Vagina (tissue), 2 donors: Measurements from ENCODE around the gene CD320. TPM values are rescaled to one million over a fixed set of nuclear protein-coding genes. Genes with fewer than 3 reads are reported as not detected.
"Not testable (repeated sequence)": the region's sequence is repeated elsewhere in the genome, so short reads cannot be mapped to it uniquely, and the experiment has no call there.

Experiments used
- DNase-seq, 2 donors: peaks; one replicate each; pipeline ENCODE4 v3.0.0-alpha.2; 2017; ENCODE audit errors: extremely low spot score in 2 of 2
- H3K27ac ChIP-seq: fragments of 200-600 bp; sonication (generic); one replicate; pipeline ENCODE4 v1.5.1; 2019
- H3K27me3 ChIP-seq: fragments of 200-600 bp; sonication (generic); one replicate; pipeline ENCODE4 v1.5.1; 2019
- H3K36me3 ChIP-seq, 2 donors: fragments of 200-600 bp; sonication (generic); one replicate each; pipeline ENCODE4 v1.5.1; 2017 to 2019
- H3K4me1 ChIP-seq: fragments of 200-600 bp; sonication (generic); one replicate; pipeline ENCODE4 v1.5.1; 2019
- H3K4me3 ChIP-seq, 2 donors: fragments of 200-600 bp; sonication (generic); 1 replicate in 1 of 2; 2 replicates in 1 of 2; pipeline ENCODE4 v1.5.1; 2016 to 2019
- H3K9me3 ChIP-seq: fragments of 200-600 bp; sonication (generic); one replicate; pipeline ENCODE4 v1.5.1; 2019
- CTCF ChIP-seq, 3 experiments: fragments of 450-650 bp in 2 of 3; fragments of 200-600 bp in 1 of 3; sonication (generic) in 1 of 3; IDR thresholded peaks; one replicate each; pipeline ENCODE4 v1.5.1; 2017 to 2019; ENCODE audit warnings: antibody characterized with exemption in 3 of 3, mild to moderate bottlenecking in 2 of 3, moderate library complexity in 2 of 3
- POLR2A ChIP-seq, 2 donors: fragments of 450-650 bp; IDR thresholded peaks; one replicate each; pipeline ENCODE4 v1.6.1; 2017; ENCODE audit warnings: antibody characterized with exemption in 2 of 2, mild to moderate bottlenecking in 2 of 2, moderate library complexity in 2 of 2
- POLR2AphosphoS5 ChIP-seq, 2 donors: sonication (generic); formaldehyde crosslinking; IDR thresholded peaks; one replicate each; pipeline ENCODE4 v1.9.0; 2017; ENCODE audit warnings: antibody characterized with exemption in 2 of 2, mild to moderate bottlenecking in 2 of 2, low read depth in 1 of 2; ENCODE audit not compliant: insufficient read depth in 1 of 2
- intact Hi-C: fragments of 100-400 bp; cut with DNase I; formaldehyde crosslinking; loops from one replicate; pipeline ENCODE4 v1.15.1; 2023
- total RNA-seq: library from RNA; depleted of rRNA; stranded (reverse); fragments of >200 nt; gene quantifications from one replicate; pipeline ENCODE4 v1.2.3, GENCODE V29; 2016

Gene CD320
- total RNA-seq, 1 donor from 2014 or later, result 27.3 TPM

- TF ChIP-seq POLR2A (IDR thresholded peaks at IDR 0.05), result no peak
- no peak for TF ChIP-seq POLR2AphosphoS5 (IDR thresholded peaks at IDR 0.05; ENCODE audit: insufficient read depth in 1 of 2, low read depth in 1 of 2)
- TF ChIP-seq CTCF (IDR thresholded peaks at IDR 0.05), result no peak
- no peak for DNase-seq
- intact Hi-C loops, result no loop called here
- Histone ChIP-seq H3K9me3 (no peaks in the 10 kb centered on the region), H3K36me3 (peaks cover 0 to 15% of the 10 kb centered on the region in 2 donors), H3K4me1 (peaks cover 37% of the 10 kb centered on the region), H3K27me3 (no peaks in the 10 kb centered on the region), H3K4me3 (peak overlapping the region; percentile 83 to 98), H3K27ac (peak overlapping the region; percentile 95)
Measured at GRCh38 chr19:8321986-8322637, 14.0 kb upstream of the CD320 start.

- H3K27ac ChIP-seq, result peak within 1 kb of the TSS; percentile 95
- H3K4me1 ChIP-seq, result peaks cover 37% of the 10 kb centered on the region
- H3K36me3 ChIP-seq, result peaks cover 0 to 15% of the 10 kb centered on the region in 2 donors
- H3K9me3 ChIP-seq, result no peaks in the 10 kb centered on the region
- intact Hi-C loops, result no loop called here
- H3K27me3 ChIP-seq, result no peaks in the 10 kb centered on the region
- DNase-seq, result peak in 1 of 2 donors; percentile 97
- TF ChIP-seq CTCF (IDR thresholded peaks at IDR 0.05), result peak; percentile 30 to 36 (median 35)
- peak in 1 of 2 donors; percentile 88 for TF ChIP-seq POLR2A (IDR thresholded peaks at IDR 0.05)
- peak; percentile 94 to 98 for TF ChIP-seq POLR2AphosphoS5 (IDR thresholded peaks at IDR 0.05; ENCODE audit: insufficient read depth in 1 of 2, low read depth in 1 of 2)
- H3K4me3 ChIP-seq, result peak within 1 kb of the TSS; percentile 83 to 98
Measured at GRCh38 chr19:8321067-8321985, 13.2 kb upstream of the CD320 start, which contains the start of the genes NDUFA7 and RPS28. Gene NDUFA7 (minus strand): TSS chr19:8321375. CDS start chr19:8321358, 17 bp downstream. Gene RPS28 (plus strand): TSS chr19:8321496. CDS start chr19:8321531, 35 bp downstream.

GRCh38 chr19:8320564-8321066, 12.5 kb upstream of the CD320 start:
- H3K4me1 ChIP-seq, result peaks cover 37% of the 10 kb centered on the region
- peak overlapping the region; percentile 83 to 98 for H3K4me3 ChIP-seq
- peak overlapping the region; percentile 95 for H3K27ac ChIP-seq
- H3K36me3 ChIP-seq, result peaks cover 0 to 17% of the 10 kb centered on the region in 2 donors
- intact Hi-C loops, result no loop called here
- no peak for DNase-seq
- no peak for TF ChIP-seq CTCF (IDR thresholded peaks at IDR 0.05)
- no peak for TF ChIP-seq POLR2A (IDR thresholded peaks at IDR 0.05)
- TF ChIP-seq POLR2AphosphoS5 (IDR thresholded peaks at IDR 0.05; ENCODE audit: insufficient read depth in 1 of 2, low read depth in 1 of 2), result no peak
- no peaks in the 10 kb centered on the region for H3K27me3 ChIP-seq
- H3K9me3 ChIP-seq, result no peaks in the 10 kb centered on the region

GRCh38 chr19:8319807-8320520, 11.8 kb upstream of the CD320 start:
- peak overlapping the region; percentile 95 for H3K27ac ChIP-seq
- H3K4me3 ChIP-seq, result peak overlapping the region; percentile 83 to 98
- peaks cover 0 to 23% of the 10 kb centered on the region in 2 donors for H3K36me3 ChIP-seq
- TF ChIP-seq POLR2A (IDR thresholded peaks at IDR 0.05), result no peak
- no peak for TF ChIP-seq POLR2AphosphoS5 (IDR thresholded peaks at IDR 0.05; ENCODE audit: insufficient read depth in 1 of 2, low read depth in 1 of 2)
- TF ChIP-seq CTCF (IDR thresholded peaks at IDR 0.05), result no peak
- H3K27me3 ChIP-seq, result no peaks in the 10 kb centered on the region
- intact Hi-C loops, result no loop called here
- H3K4me1 ChIP-seq, result peaks cover 37% of the 10 kb centered on the region
- H3K9me3 ChIP-seq, result no peaks in the 10 kb centered on the region
- no peak for DNase-seq

GRCh38 chr19:8318835-8319234, 10.7 kb upstream of the CD320 start:
- H3K27me3 ChIP-seq, H3K4me3 ChIP-seq, H3K9me3 ChIP-seq, H3K27ac ChIP-seq, intact Hi-C loops, DNase-seq: not testable (repeated sequence)
- H3K4me1 ChIP-seq, result peaks cover 33% of the 10 kb centered on the region
- peaks cover 0 to 35% of the 10 kb centered on the region in 2 donors for H3K36me3 ChIP-seq
